ENCODE measurements around the gene YBX2. TPM values are rescaled to one million over a fixed set of nuclear protein-coding genes. Genes with fewer than 3 reads are reported as not detected.
A peak's percentile ranks its signal among the peaks of the same experiment; 100 is the strongest.

The YBX2 gene
- total and polyA plus RNA-seq, 12 donors: 0.06 to 1.4 (median 0.19) TPM; not detected in 6

DNA sequence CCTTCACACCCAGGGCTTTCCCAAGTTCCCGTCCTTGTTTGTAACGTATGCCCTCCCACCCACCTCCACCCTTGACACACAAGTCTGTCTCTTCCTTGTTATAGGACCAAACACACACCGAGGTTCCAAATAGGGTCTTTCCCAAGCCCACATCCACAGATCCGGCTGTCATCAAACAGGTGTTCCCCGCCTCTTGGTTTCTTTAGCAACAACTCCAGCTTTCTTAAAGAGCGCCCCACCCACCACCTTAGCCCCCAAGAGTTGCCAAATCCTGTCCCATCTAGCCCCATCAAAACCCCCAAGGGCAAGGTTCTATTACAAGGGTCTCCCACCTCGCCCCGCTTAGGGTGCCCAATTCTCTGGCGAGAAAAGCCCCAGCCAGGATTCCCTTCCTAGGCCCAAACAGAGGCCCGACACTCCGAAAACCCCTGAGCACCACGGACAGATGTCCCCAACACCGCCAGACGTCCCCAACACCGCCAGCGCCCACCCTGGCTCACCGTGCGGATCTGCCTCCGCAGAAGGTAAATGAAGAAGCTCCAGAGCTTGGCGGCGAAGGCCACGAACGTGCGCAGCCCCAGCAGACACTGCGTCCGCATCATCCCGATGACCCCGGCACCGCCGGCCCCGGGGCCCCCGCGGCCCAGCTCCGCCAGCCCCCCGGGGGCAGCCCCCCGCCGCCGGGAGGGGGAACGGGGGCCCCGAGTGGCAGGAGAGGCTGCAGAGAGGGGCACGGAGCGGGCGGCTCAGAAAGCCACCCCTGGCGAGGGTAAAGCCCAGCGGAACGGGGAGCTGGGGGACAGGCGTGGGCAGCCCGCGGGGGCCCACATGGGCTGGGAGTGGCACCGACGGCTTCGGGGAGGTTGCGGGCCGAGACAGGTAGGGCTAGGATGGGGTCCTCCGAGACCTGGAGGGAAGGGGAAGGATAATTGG is 43.5 kb downstream of the YBX2 start:
- Histone ChIP-seq H3K27ac (peak overlapping the region; percentile 93 to 100 (median 99)), H3K4me1 (replicated peaks in 1 of 2) (peaks cover 31 to 39% of the 10 kb centered on the region in 2 donors), H3K27me3 (no peaks in the 10 kb centered on the region), H3K4me3 (peak overlapping the region; percentile 64 to 92 (median 90)), H3K36me3 (replicated peaks in 1 of 2) (peaks cover 0 to 34% of the 10 kb centered on the region in 2 donors), H3K9me3 (replicated peaks in 1 of 3) (no peaks in the 10 kb centered on the region)
- 0 to 2% (median 1%) methylated on average over 6 to 55 of the region's 55 CpGs for WGBS, 4 donors
- intact Hi-C loops (cut with DNase I): no loop called here
- peak in 1 of 2 donors; percentile 8 for TF ChIP-seq POLR2A (IDR thresholded peaks at IDR 0.05)
- no peak for TF ChIP-seq CTCF (IDR thresholded peaks at IDR 0.05)
- peak in 4 of 7 donors; percentile 35 to 48 (median 45) for DNase-seq

- H3K27me3 ChIP-seq: no peaks in the 10 kb centered on the region
- 77 to 84% (median 78%) methylated on average over 7 of the region's 7 CpGs for WGBS, 4 donors
- H3K27ac ChIP-seq: peak overlapping the region in 2 of 5 donors; percentile 99 to 100
- peaks cover 31 to 39% of the 10 kb centered on the region in 2 donors for H3K4me1 ChIP-seq (replicated peaks in 1 of 2)
- intact Hi-C loops (cut with DNase I): no loop called here
- peaks cover 0 to 34% of the 10 kb centered on the region in 2 donors for H3K36me3 ChIP-seq (replicated peaks in 1 of 2)
- H3K9me3 ChIP-seq (replicated peaks in 1 of 3): no peaks in the 10 kb centered on the region
- TF ChIP-seq CTCF (IDR thresholded peaks at IDR 0.05): no peak
- no peak for TF ChIP-seq POLR2A (IDR thresholded peaks at IDR 0.05)
- peak in 1 of 7 donors; percentile 31 for DNase-seq
- H3K4me3 ChIP-seq: peak overlapping the region in 2 of 4 donors; percentile 91 to 92
These were observed 44.6 kb downstream of the YBX2 start for GRCh38 chr17:7249830-7250229.

DNA sequence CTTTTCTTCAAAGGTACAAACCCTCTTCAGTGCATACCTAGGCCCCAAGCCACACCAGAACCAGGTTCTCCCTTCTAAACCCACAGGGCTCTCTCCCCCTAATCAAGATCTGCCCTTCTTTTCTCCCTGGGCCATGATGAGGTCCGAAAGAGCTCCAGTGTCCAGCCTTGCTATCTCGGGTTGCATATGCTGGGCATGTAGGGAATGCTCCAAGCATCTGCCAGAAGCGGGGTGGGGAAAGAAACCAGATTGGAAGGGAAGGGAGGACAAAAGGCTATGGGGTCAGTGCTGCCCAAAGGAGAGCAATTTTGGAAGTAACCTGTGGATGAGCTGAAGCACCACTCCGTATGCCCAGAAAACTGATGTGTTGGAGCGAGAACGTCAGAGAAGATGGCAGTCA is 45.2 kb downstream of the YBX2 start:
- peaks cover 0 to 34% of the 10 kb centered on the region in 2 donors for H3K36me3 ChIP-seq (replicated peaks in 1 of 2)
- 75 to 81% (median 78%) methylated on average over 6 of the region's 6 CpGs for WGBS, 4 donors
- H3K4me1 ChIP-seq (replicated peaks in 1 of 2): peaks cover 31 to 37% of the 10 kb centered on the region in 2 donors
- peak in 1 of 7 donors; percentile 28 for DNase-seq
- H3K27ac ChIP-seq: peak overlapping the region in 2 of 5 donors; percentile 21 to 100
- TF ChIP-seq POLR2A (IDR thresholded peaks at IDR 0.05): no peak
- TF ChIP-seq CTCF (IDR thresholded peaks at IDR 0.05): no peak
- intact Hi-C loops (cut with DNase I): no loop called here
- H3K27me3 ChIP-seq: no peaks in the 10 kb centered on the region
- no peaks in the 10 kb centered on the region for H3K9me3 ChIP-seq (replicated peaks in 1 of 3)
- no peak overlapping the region for H3K4me3 ChIP-seq

GRCh38 chr17:7248796-7249195 is 45.6 kb downstream of the YBX2 start:
- peaks cover 31 to 33% of the 10 kb centered on the region in 2 donors for H3K4me1 ChIP-seq (replicated peaks in 1 of 2)
- TF ChIP-seq POLR2A (IDR thresholded peaks at IDR 0.05): no peak
- no peak for TF ChIP-seq CTCF (IDR thresholded peaks at IDR 0.05)
- H3K4me3 ChIP-seq: no peak overlapping the region

More at GRCh38 chr17:7248796-7249195, 45.6 kb downstream of the YBX2 start:
- intact Hi-C loops (cut with DNase I): no loop called here
- 53 to 62% (median 56%) methylated on average over 4 of the region's 4 CpGs for WGBS, 4 donors
- Histone ChIP-seq H3K27ac (peak overlapping the region in 2 of 5 donors; percentile 21 to 100), H3K27me3 (no peaks in the 10 kb centered on the region), H3K36me3 (replicated peaks in 1 of 2) (peaks cover 0 to 34% of the 10 kb centered on the region in 2 donors), H3K9me3 (replicated peaks in 1 of 3) (no peaks in the 10 kb centered on the region)
- no peak for DNase-seq

Measured in adrenal gland (tissue), 12 donors.